Daoy (cell line): ENCODE data around the gene DCDC2B. TPM values are rescaled to one million over a fixed set of nuclear protein-coding genes. Genes with fewer than 3 reads are reported as not detected.
"Not testable (repeated sequence)": the region's sequence is repeated elsewhere in the genome, so short reads cannot be mapped to it uniquely, and the experiment has no call there.

ENCODE experiments used
- DNase-seq: peaks from one replicate; pipeline ENCODE4 v3.0.0-alpha.2; 2015; ENCODE audit warnings: low read depth
- total RNA-seq: library from RNA; depleted of rRNA; stranded (reverse); fragments of >200 nt; shearing (Covaris generic); gene quantifications from 2 replicates; pipeline ENCODE4 v1.2.3, GENCODE V29; 2014; rRNA removed

The DCDC2B gene
- not detected in 2 replicates for total RNA-seq

GRCh38 chr1:32208891-32209328 lies at the start of gene DCDC2B:
TSS of gene DCDC2B (plus strand) at chr1:32209089. CDS start at chr1:32209094, 5 bp downstream.
- DNase-seq: peak; percentile 78

- DNase-seq: no peak
These were observed 49.7 kb upstream of the DCDC2B start for GRCh38 chr1:32159189-32159588.

GRCh38 chr1:32163405-32163804 lies 45.5 kb upstream of the DCDC2B start:
- DNase-seq: no peak

- not testable (repeated sequence) for DNase-seq
These were observed 43.3 kb upstream of the DCDC2B start for GRCh38 chr1:32165633-32166032.

GRCh38 chr1:32170991-32171390 lies 37.9 kb upstream of the DCDC2B start:
- DNase-seq: no peak

GRCh38 chr1:32172621-32173245 lies 36.2 kb upstream of the DCDC2B start:
- peak; percentile 49 for DNase-seq

GRCh38 chr1:32178380-32179192 lies 30.3 kb upstream of the DCDC2B start:
- DNase-seq: no peak

GRCh38 chr1:32179193-32179442 lies 29.8 kb upstream of the DCDC2B start:
- DNase-seq: no peak

GRCh38 chr1:32179443-32180185 lies 29.3 kb upstream of the DCDC2B start, which contains the start of gene TXLNA:
TSS of gene TXLNA (plus strand) at chr1:32179675. CDS start at chr1:32180346, 671 bp downstream.
- DNase-seq: peak; percentile 94

- DNase-seq: peak; percentile 58
These were observed 28.5 kb upstream of the DCDC2B start for GRCh38 chr1:32180186-32181060.

GRCh38 chr1:32181065-32181464 lies 27.8 kb upstream of the DCDC2B start:
- DNase-seq: no peak

GRCh38 chr1:32181563-32181962 lies 27.3 kb upstream of the DCDC2B start:
- no peak for DNase-seq

GRCh38 chr1:32182060-32182459 lies 26.8 kb upstream of the DCDC2B start:
- no peak for DNase-seq

GRCh38 chr1:32184650-32185049 lies 24.2 kb upstream of the DCDC2B start:
- DNase-seq: no peak

GRCh38 chr1:32186077-32186476 lies 22.8 kb upstream of the DCDC2B start:
- DNase-seq: no peak

GRCh38 chr1:32186491-32186890 lies 22.4 kb upstream of the DCDC2B start:
- no peak for DNase-seq

- no peak for DNase-seq
These were observed 21.0 kb upstream of the DCDC2B start for GRCh38 chr1:32187850-32188249.

- DNase-seq: no peak
These were observed 16.5 kb upstream of the DCDC2B start for GRCh38 chr1:32192220-32192948.

- DNase-seq: no peak
These were observed 13.9 kb upstream of the DCDC2B start for GRCh38 chr1:32194984-32195383.

GRCh38 chr1:32195531-32195930 lies 13.4 kb upstream of the DCDC2B start:
- no peak for DNase-seq
